GM12878 (cell line): ENCODE data around the gene PPP3CA. TPM values are rescaled to one million over a fixed set of nuclear protein-coding genes. Genes with fewer than 3 reads are reported as not detected.

Experiments
- ATAC-seq: fragments of 200-7000 bp; cut with Tn5 transposase; 3 replicates; pipeline ENCODE4 v1.9.1; 2020; ENCODE audit warnings: mild to moderate bottlenecking, moderate library complexity
- BruUV-seq: library from RNA; stranded (reverse); fragments of 400-500 nt; replicated peaks from 2 replicates; lab custom pipeline; 2021; lab: Mats Ljungman, UMichigan
- CTCF ChIA-PET: fragments of 300-600 bp; sonication (Branson Sonifier 250); formaldehyde crosslinking; extraction: SDS; loops from one replicate; lab custom pipeline; 2021; ENCODE audit warnings: inconsistent platforms; lab: Yijun Ruan, JAX
- POLR2A ChIA-PET: fragments of 350-600 bp; formaldehyde crosslinking; extraction: SDS; loops from one replicate; lab custom pipeline; 2021; ENCODE audit warnings: inconsistent platforms; lab: Charles Lee
- RAD21 ChIA-PET: fragments of 300-600 bp; sonication (Branson Sonifier 250); formaldehyde crosslinking; loops from one replicate; lab custom pipeline; 2023; ENCODE audit warnings: antibody characterized with exemption; ENCODE audit not compliant: unreplicated experiment; lab: Charles Lee
- SMC1A ChIA-PET: fragments of 300-600 bp; sonication (Branson Sonifier 250); formaldehyde crosslinking; loops from one replicate; lab custom pipeline; 2023; ENCODE audit not compliant: unreplicated experiment, uncharacterized antibody; lab: Charles Lee
- DNase-seq: peaks from one replicate; pipeline ENCODE4 v3.0.0-alpha.2; 2011; ENCODE audit warnings: low read depth, low spot score
- FAIRE-seq: peaks from 3 replicates; lab custom pipeline; 2011; peaks lifted over from hg19 to GRCh38; lab: Jason Lieb, UNC
- H2AFZ ChIP-seq: 2 replicates; pipeline ENCODE4 v1.6.0; 2011; ENCODE audit warnings: low read depth, low read length, control low read depth; ENCODE audit not compliant: control insufficient read depth
- H3K27ac ChIP-seq: 2 replicates; pipeline ENCODE4 v1.5.1; 2011; ENCODE audit warnings: control low read depth; ENCODE audit not compliant: control insufficient read depth, insufficient read depth
- H3K27me3 ChIP-seq, 2 experiments: replicated peaks in 1 of 2; 2 replicates each; pipeline versions ENCODE4 v1.6.0 to v1.6.1; 2011; ENCODE audit warnings: low read length in 1 of 2; ENCODE audit not compliant: control insufficient read depth in 2 of 2, insufficient read depth in 2 of 2
- H3K36me3 ChIP-seq, 2 experiments: 2 replicates each; pipeline ENCODE4 v1.5.1; 2011; ENCODE audit warnings: low read length in 1 of 2; ENCODE audit not compliant: control insufficient read depth in 2 of 2, insufficient read depth in 2 of 2
- H3K4me1 ChIP-seq: 2 replicates; pipeline ENCODE4 v1.6.1; 2011; ENCODE audit warnings: mild to moderate bottlenecking, low read length, moderate library complexity, mixed read lengths; ENCODE audit not compliant: control insufficient read depth, insufficient read depth
- H3K4me2 ChIP-seq: 2 replicates; pipeline ENCODE4 v1.6.0; 2011; ENCODE audit warnings: control low read depth; ENCODE audit not compliant: control insufficient read depth, insufficient read depth
- H3K4me3 ChIP-seq: fragments of 200-600 bp; sonication (generic); 2 replicates; pipeline ENCODE4 v1.5.1; 2016
- H3K79me2 ChIP-seq: 2 replicates; pipeline ENCODE4 v1.6.0; 2011; ENCODE audit warnings: low read length; ENCODE audit not compliant: control insufficient read depth, insufficient read depth
- H3K9ac ChIP-seq: 2 replicates; pipeline ENCODE4 v1.8.0; 2011; ENCODE audit warnings: low read length, control low read depth, mixed read lengths; ENCODE audit not compliant: control insufficient read depth, insufficient read depth
- H3K9me3 ChIP-seq: replicated peaks from 3 replicates; pipeline ENCODE4 v1.5.1; 2011; ENCODE audit warnings: mild to moderate bottlenecking, low read length; ENCODE audit not compliant: control insufficient read depth, insufficient read depth
- H4K20me1 ChIP-seq: 2 replicates; pipeline ENCODE4 v1.6.0; 2011; ENCODE audit not compliant: control insufficient read depth, insufficient read depth
- BACH1 ChIP-seq: fragments of 450-650 bp; IDR thresholded peaks from 2 replicates; pipeline ENCODE4 v1.6.1; 2017; ENCODE audit warnings: mild to moderate bottlenecking, borderline replicate concordance
- CHD1 ChIP-seq: IDR thresholded peaks from 2 replicates; pipeline ENCODE4 v1.6.1; 2012; ENCODE audit warnings: low read depth, low read length, improper control_type of control experiment
- GATAD2B ChIP-seq: fragments of 450-650 bp; conservative IDR thresholded peaks from 2 replicates; pipeline ENCODE4 v1.6.1; 2017; ENCODE audit warnings: low read depth, mild to moderate bottlenecking, moderate library complexity
- HCFC1 ChIP-seq: fragments of 150-350 bp; IDR thresholded peaks from 2 replicates; pipeline ENCODE4 v1.6.1; 2014; ENCODE audit warnings: low read length
- IRF4 ChIP-seq: IDR thresholded peaks from 2 replicates; pipeline ENCODE4 v1.6.1; 2011; ENCODE audit warnings: low read depth, low read length
- MEF2B ChIP-seq: fragments of 450-650 bp; IDR thresholded peaks from 2 replicates; pipeline ENCODE4 v1.6.1; 2018; ENCODE audit warnings: mild to moderate bottlenecking, moderate library complexity; ENCODE audit not compliant: partially characterized antibody, poor library complexity, severe bottlenecking
- NFIC ChIP-seq: IDR thresholded peaks from 2 replicates; pipeline ENCODE4 v1.6.1; 2012; ENCODE audit warnings: low read depth, mild to moderate bottlenecking, inconsistent platforms, low read length, moderate library complexity
- RB1 ChIP-seq: fragments of 450-650 bp; formaldehyde crosslinking; IDR thresholded peaks from 2 replicates; pipeline ENCODE4 v1.6.1; 2017; ENCODE audit warnings: mild to moderate bottlenecking, borderline replicate concordance
- RUNX3 ChIP-seq: IDR thresholded peaks from 2 replicates; pipeline ENCODE4 v1.6.1; 2012; ENCODE audit warnings: low read length, inconsistent platforms
- SIX5 ChIP-seq: IDR thresholded peaks from 2 replicates; pipeline ENCODE4 v1.6.1; 2011; ENCODE audit warnings: mild to moderate bottlenecking, low read depth, low read length, moderate library complexity; ENCODE audit not compliant: severe bottlenecking
- SKIL ChIP-seq: fragments of 450-650 bp; IDR thresholded peaks from 2 replicates; pipeline ENCODE4 v1.6.1; 2017; ENCODE audit warnings: mild to moderate bottlenecking, low read depth, inconsistent platforms; ENCODE audit not compliant: poor library complexity, severe bottlenecking
- TCF7 ChIP-seq: IDR thresholded peaks from 2 replicates; pipeline ENCODE4 v1.6.1; 2014; ENCODE audit warnings: antibody characterized with exemption, borderline replicate concordance
- ZNF384 ChIP-seq: IDR thresholded peaks from 2 replicates; pipeline ENCODE4 v1.6.1; 2012; ENCODE audit warnings: low read depth, mild to moderate bottlenecking, low read length, improper control_type of control experiment, borderline replicate concordance
- WGBS: methylation state at CpG from one replicate; pipeline ENCODE4 v1.1.6; 2016; ENCODE audit warnings: low lambda C conversion rate; ENCODE audit not compliant: insufficient replicate concordance, insufficient coverage; ENCODE audit errors: missing lambda C conversion rate; 5-methylcytosine and 5-hydroxymethylcytosine counted together
- in situ Hi-C: fragments of 300-500 bp; cut with MboI; formaldehyde crosslinking; loops from 9 replicates; pipeline ENCODE4 v1.14.3; 2018; ENCODE audit warnings: mixed read lengths
- intact Hi-C: fragments of 100-400 bp; cut with micrococcal nuclease; formaldehyde crosslinking; loops from one replicate; pipeline ENCODE4 v1.14.2; 2022; ENCODE audit not compliant: unreplicated experiment
- polyA plus RNA-seq, 11 experiments: library from polyadenylated mRNA; depleted of rRNA in 4 of 11; unstranded in 6 of 11; stranded (reverse) in 5 of 11; fragments of >200 nt; fragmentation: Nextera tagmentation in 4 of 11; fragmentation: Illumina TruSeq in 1 of 11; extraction: Ambion mirVana in 4 of 11; extraction: Trizol in 1 of 11; gene quantifications; 1 replicate in 1 of 11; 2 replicates in 10 of 11; pipeline versions ENCODE4 v1.2.1 to v1.2.3, GENCODE V29; 2011 to 2016; ENCODE audit warnings: inconsistent platforms in 2 of 11, missing spikeins in 2 of 11, low read depth in 1 of 11
- total RNA-seq, 4 experiments: library from RNA; depleted of rRNA in 3 of 4; stranded (reverse); fragments of >200 nt in 3 of 4; fragmentation: Illumina TruSeq in 1 of 4; extraction: Trizol in 1 of 4; gene quantifications; 2 replicates each; pipeline versions ENCODE4 v1.2.1 to v1.2.3, GENCODE V29; 2013 to 2021

The PPP3CA gene
- total and polyA plus RNA-seq, 10 of the 15 experiments (the other 5 are each of a cell fraction or from before 2014, with no cell fraction given), result 0.33 to 9.0 (median 1.0) TPM

DNA sequence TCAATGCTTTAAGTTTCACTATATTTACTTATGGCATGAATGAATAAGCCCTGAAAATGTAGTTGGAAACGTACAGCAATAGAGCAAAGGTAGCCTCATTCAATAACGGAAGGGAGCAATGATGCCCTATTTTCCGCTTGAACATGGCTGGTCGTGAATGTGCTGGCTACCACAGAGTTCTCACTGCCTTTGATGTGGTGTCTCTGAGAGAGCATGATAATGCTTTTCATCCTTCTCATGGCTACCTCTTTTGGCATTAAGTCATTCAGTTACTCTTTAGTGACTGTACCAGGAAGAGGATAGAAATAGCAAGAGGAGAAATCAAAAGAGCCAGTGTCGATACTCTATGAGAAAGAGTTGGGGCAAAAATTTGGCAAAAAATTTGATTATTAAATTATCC is 308.0 kb downstream of the PPP3CA start:
- Histone ChIP-seq H3K9ac (no peak overlapping the region), H3K79me2 (no peaks in the 10 kb centered on the region), H3K27me3 (no peaks in the 10 kb centered on the region), H3K4me1 (no peaks in the 10 kb centered on the region; the same call in 1 of the 2 replicates), H3K4me3 (no peak overlapping the region), H3K9me3 (no peaks in the 10 kb centered on the region), H2AFZ (no peak overlapping the region), H3K27ac (no peak overlapping the region), H4K20me1 (no peaks in the 10 kb centered on the region), H3K4me2 (no peak overlapping the region), H3K36me3 (no peaks in the 10 kb centered on the region)
- no peak for TF ChIP-seq ZNF384
- TF ChIP-seq GATAD2B, result no peak
- peak; percentile 90 for TF ChIP-seq TCF7
- TF ChIP-seq RUNX3, result peak; percentile 88
- TF ChIP-seq NFIC, result peak; percentile 28; the same call in 1 of the 2 replicates
- no peak for DNase-seq
- in situ Hi-C loops, result no loop called here
- ATAC-seq, result peak; percentile 27; the same call in 1 of the 3 replicates
- CTCF ChIA-PET, result interaction anchor here (1.2 kb wide), 1 partner anchor 10 kb away, joined by 4 read pairs; no protein-coding TSS in a partner anchor
- no peak for FAIRE-seq
- SMC1A ChIA-PET, result interaction anchor here (1.2 to 2.1 kb wide), 2 partner anchors 8 to 11 kb away, joined by 4 to 5 read pairs; no protein-coding TSS in a partner anchor
- POLR2A ChIA-PET, result no interaction called here
- RAD21 ChIA-PET, result interaction anchor here (0.9 kb wide), 1 partner anchor 12 kb away, joined by 3 read pairs; no protein-coding TSS in a partner anchor
- no TSS peak for BruUV-seq
- WGBS, result 25% methylated on average over 5 of the region's 5 CpGs
- intact Hi-C loops, result no loop called here

GRCh38 chr4:101037938-101038413 is 309.4 kb downstream of the PPP3CA start:
- CTCF ChIA-PET, result interaction anchor here (1.2 kb wide), 1 partner anchor 9 kb away, joined by 4 read pairs; no protein-coding TSS in a partner anchor
- in situ Hi-C loops (no loop called here), intact Hi-C loops (no loop called here)
- H3K36me3 ChIP-seq, result no peaks in the 10 kb centered on the region
- no peaks in the 10 kb centered on the region for H4K20me1 ChIP-seq
- ATAC-seq, result peak; percentile 35; the same call in 2 of the 3 replicates
- TF ChIP-seq BACH1 (no peak), HCFC1 (no peak), SIX5 (no peak), MEF2B (no peak), IRF4 (no peak), RB1 (no peak), CHD1 (no peak), SKIL (no peak)
- POLR2A ChIA-PET, result interaction anchor here (1.0 to 1.2 kb wide), 2 partner anchors 11 to 19 kb away, joined by 3 to 4 read pairs; no protein-coding TSS in a partner anchor
- RAD21 ChIA-PET, result no interaction called here
- BruUV-seq, result no TSS peak
- no peak overlapping the region for H3K9ac ChIP-seq
- DNase-seq, result no peak
- FAIRE-seq, result no peak
- H3K4me3 ChIP-seq, result no peak overlapping the region
- H3K4me1 ChIP-seq, result no peaks in the 10 kb centered on the region; the same call in 1 of the 2 replicates
- H3K79me2 ChIP-seq, result no peaks in the 10 kb centered on the region
- WGBS, result 10% methylated on average over 1 of the region's 1 CpG
- no peak overlapping the region for H3K27ac ChIP-seq
- H3K9me3 ChIP-seq, result no peaks in the 10 kb centered on the region
- SMC1A ChIA-PET, result interaction anchor here (1.2 kb wide), 1 partner anchor 9 kb away, joined by 4 read pairs; no protein-coding TSS in a partner anchor
- no peaks in the 10 kb centered on the region for H3K27me3 ChIP-seq
- H2AFZ ChIP-seq, result no peak overlapping the region
- H3K4me2 ChIP-seq, result no peak overlapping the region
